ENCODE results near the gene MYO7A. TPM values are rescaled to one million over a fixed set of nuclear protein-coding genes. Genes with fewer than 3 reads are reported as not detected.

MYO7A gene
- total and polyA plus RNA-seq, 2 donors (not counting 3 experiments of a cell fraction or from before 2014, with no cell fraction given), result 1.3 to 3.6 TPM

DNA sequence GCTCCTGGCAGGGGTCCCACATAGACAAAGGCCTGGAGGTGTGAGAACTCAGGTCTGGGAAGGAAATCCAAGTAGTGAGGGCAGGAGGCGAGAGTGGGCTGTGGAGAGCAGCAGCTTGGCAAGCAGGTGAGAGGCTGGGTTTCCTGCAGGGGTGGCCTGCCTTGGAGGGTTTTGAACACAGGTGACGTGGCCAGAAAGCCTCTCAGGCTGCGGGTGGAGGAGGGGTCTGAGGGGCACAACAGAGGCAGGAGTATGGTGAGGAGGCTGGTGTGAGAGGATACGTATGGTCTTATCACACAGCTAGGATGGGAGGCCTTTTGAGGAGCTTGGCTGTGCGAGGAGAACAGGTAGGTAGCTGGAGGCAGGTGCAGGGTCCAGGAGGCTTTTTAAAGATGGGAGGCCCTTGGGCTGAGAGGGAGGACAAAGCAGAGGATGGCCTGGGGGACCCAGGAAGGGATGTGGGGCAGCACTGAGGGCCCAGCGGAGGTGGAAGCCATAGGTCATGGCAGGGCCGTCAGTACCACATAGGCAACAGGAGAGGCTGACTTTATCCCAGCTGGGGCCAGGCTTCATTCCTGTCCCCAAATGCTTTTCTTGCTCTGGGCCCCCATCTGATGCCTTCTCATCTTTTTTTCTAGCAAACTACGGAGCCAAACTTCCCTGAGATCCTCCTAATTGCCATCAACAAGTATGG, 84.4 kb downstream of the MYO7A start:
- intact Hi-C loops (cut with micrococcal nuclease), result no loop called here
- ChIA-PET CTCF (interaction anchor here (0.9 to 1.5 kb wide), 3 partner anchors 17 to 336 kb away, joined by 3 to 8 read pairs (median 3); no protein-coding TSS in a partner anchor), POLR2A (no interaction called here)
- H4K20me1 ChIP-seq (replicated peaks; ENCODE audit: control insufficient read depth, extremely low read depth, insufficient read depth, low read length), result no peaks in the 10 kb centered on the region
- DNase-seq (ENCODE audit: low read depth, low spot score) (no peak), FAIRE-seq (no peak)
- no peaks in the 10 kb centered on the region for H3K36me3 ChIP-seq (ENCODE audit: control insufficient read depth in 2 of 2, extremely low read depth in 1 of 2, insufficient read depth in 2 of 2, low read length in 2 of 2)
- peaks cover 0 to 2% of the 10 kb centered on the region in 2 experiments for H3K27me3 ChIP-seq (ENCODE audit: control insufficient read depth in 2 of 2, insufficient read depth in 2 of 2, low read length in 2 of 2)
- no peaks in the 10 kb centered on the region for H3K9me3 ChIP-seq (replicated peaks; ENCODE audit: control insufficient read depth, insufficient read depth, low read length)
- no peaks in the 10 kb centered on the region for H3K79me2 ChIP-seq (ENCODE audit: control insufficient read depth, insufficient read depth, low read length)
- H3K4me2 ChIP-seq (ENCODE audit: insufficient read depth, low read length), result no peak overlapping the region
- TF ChIP-seq EZH2 (IDR thresholded peaks at IDR 0.05; ENCODE audit: borderline replicate concordance, low read depth, low read length, severe bottlenecking) (no peak), POLR2A (IDR thresholded peaks at IDR 0.05; ENCODE audit: low read depth, low read length) (no peak), CTCF (IDR thresholded peaks at IDR 0.05; ENCODE audit: extremely low read depth in 1 of 2, insufficient read depth in 1 of 2, low read depth in 1 of 2, low read length in 2 of 2) (no peak), GATA2 (IDR thresholded peaks at IDR 0.05; ENCODE audit: insufficient read depth, insufficient read length, low read depth, low read length) (no peak), POLR2AphosphoS5 (IDR thresholded peaks at IDR 0.05; ENCODE audit: insufficient read depth, low read depth, low read length) (no peak), MYC (IDR thresholded peaks at IDR 0.05; ENCODE audit: low read depth, low read length) (no peak), JUN (IDR thresholded peaks at IDR 0.05; ENCODE audit: borderline replicate concordance, insufficient read depth, insufficient read length, low read depth) (no peak)
- TF ChIP-seq, protein P1, sequence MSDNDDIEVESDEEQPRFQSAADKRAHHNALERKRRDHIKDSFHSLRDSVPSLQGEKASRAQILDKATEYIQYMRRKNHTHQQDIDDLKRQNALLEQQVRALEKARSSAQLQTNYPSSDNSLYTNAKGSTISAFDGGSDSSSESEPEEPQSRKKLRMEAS (IDR thresholded peaks at IDR 0.05; ENCODE audit: insufficient read depth, insufficient read length), result no peak
- no peak overlapping the region for H3K27ac ChIP-seq (ENCODE audit: insufficient read depth, low read depth, low read length)
- dilution Hi-C loops (cut with MboI; ENCODE audit: extremely low pct_ligation_motif_present, low sequenced_read_pairs), result no loop called here
- no peak overlapping the region for H3K4me3 ChIP-seq (replicated peaks in 1 of 3; ENCODE audit: insufficient read depth in 1 of 3, low read depth in 1 of 3, low read length in 3 of 3)
- BruUV-seq (replicated peaks), result no TSS peak
- H2AFZ ChIP-seq (ENCODE audit: low read depth, low read length), result no peak overlapping the region
- H3K9ac ChIP-seq (replicated peaks; ENCODE audit: extremely low read depth, insufficient read depth, low read length), result no peak overlapping the region
- no peaks in the 10 kb centered on the region for H3K9me1 ChIP-seq (replicated peaks; ENCODE audit: control insufficient read depth, extremely low read depth, insufficient read depth, low read length)
- H3K4me1 ChIP-seq (ENCODE audit: control insufficient read depth, extremely low read depth, insufficient read depth, low read length), result no peaks in the 10 kb centered on the region

Measured in endothelial cell of umbilical vein (primary cell).